ENCODE results near the gene TANC1.
"Not testable (repeated sequence)": the region's sequence is repeated elsewhere in the genome, so short reads cannot be mapped to it uniquely, and the experiment has no call there.

The TANC1 gene

GRCh38 chr2:159032580-159032979 is 64.1 kb downstream of the TANC1 start:
- Histone ChIP-seq H3K9ac (ENCODE audit: low read length) (no peak overlapping the region), H3K36me3 (ENCODE audit: control insufficient read depth, low read depth, low read length) (no peaks in the 10 kb centered on the region), H3K27ac (ENCODE audit: low read length) (no peak overlapping the region), H3K9me3 (ENCODE audit: control insufficient read depth, low read depth, low read length) (peaks cover 2% of the 10 kb centered on the region), H3K27me3 (ENCODE audit: control insufficient read depth, insufficient read depth, low read length) (no peaks in the 10 kb centered on the region), H3K4me1 (ENCODE audit: control insufficient read depth, low read depth, low read length) (peaks cover 14% of the 10 kb centered on the region), H3K4me3 (ENCODE audit: low read length) (no peak overlapping the region)

- H3K4me1 ChIP-seq (ENCODE audit: control insufficient read depth, low read depth, low read length): peaks cover 14% of the 10 kb centered on the region
- no peaks in the 10 kb centered on the region for H3K27me3 ChIP-seq (ENCODE audit: control insufficient read depth, insufficient read depth, low read length)
- H3K27ac ChIP-seq (ENCODE audit: low read length): no peak overlapping the region
Observed at GRCh38 chr2:159034713-159035112, 66.3 kb downstream of the TANC1 start.

GRCh38 chr2:159035790-159036411 is 67.5 kb downstream of the TANC1 start:
- Histone ChIP-seq H3K9me3 (ENCODE audit: control insufficient read depth, low read depth, low read length) (peaks cover 2% of the 10 kb centered on the region), H3K36me3 (ENCODE audit: control insufficient read depth, low read depth, low read length) (no peaks in the 10 kb centered on the region), H3K4me1 (ENCODE audit: control insufficient read depth, low read depth, low read length) (peaks cover 9% of the 10 kb centered on the region), H3K4me3 (ENCODE audit: low read length) (no peak overlapping the region), H3K27ac (ENCODE audit: low read length) (no peak overlapping the region), H3K9ac (ENCODE audit: low read length) (no peak overlapping the region), H3K27me3 (ENCODE audit: control insufficient read depth, insufficient read depth, low read length) (no peaks in the 10 kb centered on the region)

More at GRCh38 chr2:159034713-159035112, 66.3 kb downstream of the TANC1 start:
- Histone ChIP-seq H3K4me3 (ENCODE audit: low read length) (no peak overlapping the region), H3K9ac (ENCODE audit: low read length) (no peak overlapping the region), H3K36me3 (ENCODE audit: control insufficient read depth, low read depth, low read length) (no peaks in the 10 kb centered on the region), H3K9me3 (ENCODE audit: control insufficient read depth, low read depth, low read length) (peaks cover 2% of the 10 kb centered on the region)

- not testable (repeated sequence) for H3K9ac ChIP-seq (ENCODE audit: low read length); H3K27me3 ChIP-seq (ENCODE audit: control insufficient read depth, insufficient read depth, low read length); H3K4me3 ChIP-seq (ENCODE audit: low read length); H3K36me3 ChIP-seq (ENCODE audit: control insufficient read depth, low read depth, low read length); H3K9me3 ChIP-seq (ENCODE audit: control insufficient read depth, low read depth, low read length); H3K27ac ChIP-seq (ENCODE audit: low read length); H3K4me1 ChIP-seq (ENCODE audit: control insufficient read depth, low read depth, low read length)
Observed at GRCh38 chr2:159036461-159036860, 68.0 kb downstream of the TANC1 start.

GRCh38 chr2:159041328-159041727 is 72.9 kb downstream of the TANC1 start:
- peaks cover 10% of the 10 kb centered on the region for H3K9me3 ChIP-seq (ENCODE audit: control insufficient read depth, low read depth, low read length)
- not testable (repeated sequence) for H3K9ac ChIP-seq (ENCODE audit: low read length); H3K4me1 ChIP-seq (ENCODE audit: control insufficient read depth, low read depth, low read length); H3K27ac ChIP-seq (ENCODE audit: low read length); H3K4me3 ChIP-seq (ENCODE audit: low read length); H3K27me3 ChIP-seq (ENCODE audit: control insufficient read depth, insufficient read depth, low read length); H3K36me3 ChIP-seq (ENCODE audit: control insufficient read depth, low read depth, low read length)

- H3K27ac ChIP-seq (ENCODE audit: low read length): no peak overlapping the region
- no peaks in the 10 kb centered on the region for H3K27me3 ChIP-seq (ENCODE audit: control insufficient read depth, insufficient read depth, low read length)
- H3K36me3 ChIP-seq (ENCODE audit: control insufficient read depth, low read depth, low read length): no peaks in the 10 kb centered on the region
- H3K9ac ChIP-seq (ENCODE audit: low read length): no peak overlapping the region
- H3K9me3 ChIP-seq (ENCODE audit: control insufficient read depth, low read depth, low read length): peaks cover 10% of the 10 kb centered on the region
- no peaks in the 10 kb centered on the region for H3K4me1 ChIP-seq (ENCODE audit: control insufficient read depth, low read depth, low read length)
- H3K4me3 ChIP-seq (ENCODE audit: low read length): no peak overlapping the region
Observed at GRCh38 chr2:159042115-159042850, 73.8 kb downstream of the TANC1 start.

GRCh38 chr2:159043710-159044109 is 75.3 kb downstream of the TANC1 start:
- Histone ChIP-seq H3K9me3 (ENCODE audit: control insufficient read depth, low read depth, low read length) (peaks cover 8% of the 10 kb centered on the region), H3K27ac (ENCODE audit: low read length) (no peak overlapping the region), H3K4me3 (ENCODE audit: low read length) (no peak overlapping the region), H3K4me1 (ENCODE audit: control insufficient read depth, low read depth, low read length) (no peaks in the 10 kb centered on the region), H3K36me3 (ENCODE audit: control insufficient read depth, low read depth, low read length) (no peaks in the 10 kb centered on the region), H3K9ac (ENCODE audit: low read length) (no peak overlapping the region), H3K27me3 (ENCODE audit: control insufficient read depth, insufficient read depth, low read length) (no peaks in the 10 kb centered on the region)

GRCh38 chr2:159044804-159045286 is 76.4 kb downstream of the TANC1 start:
- Histone ChIP-seq H3K27ac (ENCODE audit: low read length) (no peak overlapping the region), H3K36me3 (ENCODE audit: control insufficient read depth, low read depth, low read length) (no peaks in the 10 kb centered on the region), H3K9ac (ENCODE audit: low read length) (no peak overlapping the region), H3K9me3 (ENCODE audit: control insufficient read depth, low read depth, low read length) (peaks cover 8% of the 10 kb centered on the region), H3K4me3 (ENCODE audit: low read length) (no peak overlapping the region), H3K4me1 (ENCODE audit: control insufficient read depth, low read depth, low read length) (no peaks in the 10 kb centered on the region), H3K27me3 (ENCODE audit: control insufficient read depth, insufficient read depth, low read length) (no peaks in the 10 kb centered on the region)

- Histone ChIP-seq H3K4me3 (ENCODE audit: low read length) (no peak overlapping the region), H3K36me3 (ENCODE audit: control insufficient read depth, low read depth, low read length) (no peaks in the 10 kb centered on the region), H3K9ac (ENCODE audit: low read length) (no peak overlapping the region), H3K27me3 (ENCODE audit: control insufficient read depth, insufficient read depth, low read length) (no peaks in the 10 kb centered on the region), H3K4me1 (ENCODE audit: control insufficient read depth, low read depth, low read length) (no peaks in the 10 kb centered on the region), H3K9me3 (ENCODE audit: control insufficient read depth, low read depth, low read length) (peaks cover 8% of the 10 kb centered on the region), H3K27ac (ENCODE audit: low read length) (no peak overlapping the region)
Observed at GRCh38 chr2:159045545-159046454, 77.4 kb downstream of the TANC1 start.

GRCh38 chr2:159046966-159047365 is 78.5 kb downstream of the TANC1 start:
- no peaks in the 10 kb centered on the region for H3K27me3 ChIP-seq (ENCODE audit: control insufficient read depth, insufficient read depth, low read length)
- H3K4me3 ChIP-seq (ENCODE audit: low read length): no peak overlapping the region
- no peak overlapping the region for H3K9ac ChIP-seq (ENCODE audit: low read length)
- no peaks in the 10 kb centered on the region for H3K4me1 ChIP-seq (ENCODE audit: control insufficient read depth, low read depth, low read length)
- H3K9me3 ChIP-seq (ENCODE audit: control insufficient read depth, low read depth, low read length): peaks cover under 1% of the 10 kb centered on the region
- H3K36me3 ChIP-seq (ENCODE audit: control insufficient read depth, low read depth, low read length): no peaks in the 10 kb centered on the region
- H3K27ac ChIP-seq (ENCODE audit: low read length): no peak overlapping the region

GRCh38 chr2:159050426-159050825 is 82.0 kb downstream of the TANC1 start:
- Histone ChIP-seq H3K27me3 (ENCODE audit: control insufficient read depth, insufficient read depth, low read length) (no peaks in the 10 kb centered on the region), H3K4me1 (ENCODE audit: control insufficient read depth, low read depth, low read length) (no peaks in the 10 kb centered on the region), H3K4me3 (ENCODE audit: low read length) (no peak overlapping the region), H3K9me3 (ENCODE audit: control insufficient read depth, low read depth, low read length) (no peaks in the 10 kb centered on the region), H3K27ac (ENCODE audit: low read length) (no peak overlapping the region), H3K9ac (ENCODE audit: low read length) (no peak overlapping the region), H3K36me3 (ENCODE audit: control insufficient read depth, low read depth, low read length) (no peaks in the 10 kb centered on the region)

All from iPS-18a (cell line).